HG03108 (cell line): Measurements from ENCODE around the gene ALCAM.

Experiments
- ATAC-seq: cut with Tn5 transposase; IDR thresholded peaks from one replicate; pipeline ENCODE4 v1.9.1; 2021; ENCODE audit warnings: moderate library complexity; ENCODE audit not compliant: unreplicated experiment

The ALCAM gene

DNA sequence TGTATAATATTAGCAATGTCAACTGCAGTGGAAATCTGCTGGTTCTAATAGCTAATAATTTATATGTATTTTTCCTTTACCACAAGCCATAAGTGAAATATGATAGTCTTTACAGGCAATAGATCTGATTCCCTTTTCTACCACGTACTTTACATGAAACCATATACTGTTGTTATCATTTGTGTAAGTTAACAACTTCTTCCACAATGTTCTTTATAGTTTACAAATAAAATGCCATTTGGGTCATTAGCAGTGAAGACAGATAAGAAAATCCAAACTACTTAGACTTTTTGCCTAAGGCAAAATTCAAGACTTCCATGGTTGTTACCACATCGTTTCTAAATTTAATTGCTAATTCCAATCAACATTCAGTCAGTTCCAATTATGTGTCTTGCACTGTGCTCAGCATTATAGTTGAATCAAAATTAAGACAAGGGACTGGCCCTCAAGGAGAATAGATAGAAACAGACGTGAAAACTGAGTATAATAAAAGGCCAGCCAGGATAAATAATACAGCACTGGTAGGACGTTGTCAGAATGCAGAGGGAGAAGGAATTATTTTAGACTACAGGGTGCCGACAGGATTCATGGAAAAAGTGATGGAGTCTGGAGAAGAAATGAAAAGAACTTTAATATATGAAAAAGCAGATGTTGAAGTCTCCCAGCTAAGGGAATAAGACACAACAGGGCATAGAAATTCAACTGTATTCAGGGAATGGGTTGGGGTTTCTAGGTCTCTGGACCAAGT, 249.8 kb downstream of the ALCAM start:
- no peak for ATAC-seq

DNA sequence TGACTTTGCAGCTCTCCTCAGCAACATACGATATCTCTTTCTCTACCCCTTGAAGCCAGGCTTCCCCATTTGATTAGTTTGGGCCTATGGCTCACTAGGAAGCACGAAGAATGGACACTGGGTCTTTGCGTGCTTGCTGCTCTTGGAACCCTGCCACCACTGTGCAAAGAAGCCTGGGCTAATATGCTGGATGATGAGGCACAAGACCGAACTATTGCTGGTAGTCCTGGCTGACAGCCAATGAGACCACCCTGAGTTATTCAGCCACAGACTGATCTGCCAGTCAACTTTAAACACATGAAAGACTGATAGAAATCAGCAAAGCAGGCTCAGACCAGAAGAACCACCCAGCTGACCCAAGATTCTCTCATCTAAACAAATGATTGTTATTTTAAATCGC, 251.8 kb downstream of the ALCAM start:
- no peak for ATAC-seq

DNA sequence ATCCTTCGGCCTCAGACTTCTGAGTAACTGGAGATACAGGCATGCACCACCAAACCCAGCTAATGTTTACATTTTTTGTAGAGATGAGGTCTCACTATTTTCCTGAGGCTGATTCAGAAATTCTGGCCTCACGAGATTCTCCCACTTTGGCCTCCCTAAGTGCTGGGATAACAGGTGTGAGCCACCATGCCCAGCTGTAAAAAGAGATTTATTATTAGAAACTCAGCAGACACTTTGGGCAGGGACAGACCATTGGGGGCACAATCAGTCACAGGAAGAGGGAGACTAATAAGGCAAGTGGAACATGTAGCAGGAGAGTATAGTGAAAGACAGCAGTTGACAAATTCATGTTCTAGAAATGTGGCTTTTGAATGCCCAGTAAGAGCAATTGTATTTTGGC, 252.9 kb downstream of the ALCAM start:
- no peak for ATAC-seq

DNA sequence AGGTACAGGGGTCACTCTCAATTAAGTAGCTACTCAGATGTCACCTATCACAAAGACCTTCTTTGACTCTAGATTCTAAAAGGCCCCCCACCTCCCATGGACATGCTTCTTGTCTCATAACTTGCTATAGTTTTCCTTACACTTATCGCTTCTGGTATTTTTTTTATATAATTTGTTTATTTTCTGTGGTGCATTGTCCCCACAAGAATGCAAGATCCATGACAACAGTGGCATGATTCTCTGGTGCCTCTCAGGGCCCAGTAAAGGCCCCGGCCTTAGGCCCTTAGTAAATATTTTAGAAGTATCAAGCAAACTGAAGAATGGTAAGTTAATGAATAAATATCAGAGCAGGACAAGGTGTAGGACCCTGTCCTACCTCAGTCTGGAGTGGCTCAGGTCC, 253.5 kb downstream of the ALCAM start:
- no peak for ATAC-seq

DNA sequence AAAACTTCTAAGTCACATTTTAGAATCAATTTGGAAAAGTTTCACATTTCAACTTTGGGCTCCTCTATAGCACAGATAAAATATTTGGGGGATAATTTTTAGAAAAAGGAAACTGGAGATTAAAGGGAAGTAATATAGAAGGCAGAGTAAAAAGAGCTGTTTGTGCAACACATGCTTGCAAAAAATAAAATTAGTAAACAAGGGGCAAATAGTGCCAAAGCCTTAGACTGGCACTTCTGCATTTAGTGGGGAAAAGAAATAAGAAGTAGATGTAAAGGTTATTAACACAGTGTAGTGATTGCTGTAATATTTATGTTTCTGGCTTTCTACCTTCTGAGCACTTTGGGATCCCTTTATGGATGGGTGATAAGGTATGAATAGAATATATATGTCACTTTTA, 255.5 kb downstream of the ALCAM start:
- no peak for ATAC-seq
